ENCODE data around the gene UBTF.

UBTF gene

GRCh38 chr17:44262654-44263225 lies 43.3 kb upstream of the UBTF start:
- Histone ChIP-seq H3F3A (ENCODE audit: insufficient read depth, low read length) (no peaks in the 10 kb centered on the region), H4K20me1 (ENCODE audit: insufficient read depth, low read length) (no peaks in the 10 kb centered on the region), H3K4me1 (ENCODE audit: low read length) (no peaks in the 10 kb centered on the region), H3K27me3 (replicated peaks; ENCODE audit: insufficient read depth, low read length) (no peaks in the 10 kb centered on the region), H3K9ac (ENCODE audit: low read length) (no peak overlapping the region), H3K4me3 (ENCODE audit: low read length) (no peak overlapping the region), H3K36me3 (replicated peaks; ENCODE audit: insufficient read depth, low read length) (no peaks in the 10 kb centered on the region), H3K9me3 (replicated peaks; ENCODE audit: insufficient read depth, low read length) (no peaks in the 10 kb centered on the region), H3K4me2 (ENCODE audit: low read depth, low read length) (no peak overlapping the region), H2AFZ (ENCODE audit: low read length) (no peak overlapping the region), H3K27ac (ENCODE audit: low read length) (no peak overlapping the region), H3K79me2 (ENCODE audit: low read length) (no peaks in the 10 kb centered on the region), H3K9me2 (replicated peaks; ENCODE audit: insufficient read depth, low read length) (no peaks in the 10 kb centered on the region)
- TF ChIP-seq EZH2phosphoT487 (IDR thresholded peaks at IDR 0.05; ENCODE audit: low read length) (no peak), EZH2 (optimal IDR thresholded peaks at IDR 0.05; ENCODE audit: low read depth, low read length) (no peak)
- TF ChIP-seq, protein P1, sequence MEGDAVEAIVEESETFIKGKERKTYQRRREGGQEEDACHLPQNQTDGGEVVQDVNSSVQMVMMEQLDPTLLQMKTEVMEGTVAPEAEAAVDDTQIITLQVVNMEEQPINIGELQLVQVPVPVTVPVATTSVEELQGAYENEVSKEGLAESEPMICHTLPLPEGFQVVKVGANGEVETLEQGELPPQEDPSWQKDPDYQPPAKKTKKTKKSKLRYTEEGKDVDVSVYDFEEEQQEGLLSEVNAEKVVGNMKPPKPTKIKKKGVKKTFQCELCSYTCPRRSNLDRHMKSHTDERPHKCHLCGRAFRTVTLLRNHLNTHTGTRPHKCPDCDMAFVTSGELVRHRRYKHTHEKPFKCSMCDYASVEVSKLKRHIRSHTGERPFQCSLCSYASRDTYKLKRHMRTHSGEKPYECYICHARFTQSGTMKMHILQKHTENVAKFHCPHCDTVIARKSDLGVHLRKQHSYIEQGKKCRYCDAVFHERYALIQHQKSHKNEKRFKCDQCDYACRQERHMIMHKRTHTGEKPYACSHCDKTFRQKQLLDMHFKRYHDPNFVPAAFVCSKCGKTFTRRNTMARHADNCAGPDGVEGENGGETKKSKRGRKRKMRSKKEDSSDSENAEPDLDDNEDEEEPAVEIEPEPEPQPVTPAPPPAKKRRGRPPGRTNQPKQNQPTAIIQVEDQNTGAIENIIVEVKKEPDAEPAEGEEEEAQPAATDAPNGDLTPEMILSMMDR (IDR thresholded peaks at IDR 0.05; ENCODE audit: low read length), result no peak
- DNase-seq, result no peak

GRCh38 chr17:44260296-44260695 lies 40.8 kb upstream of the UBTF start:
- DNase-seq, result no peak
- no peak overlapping the region for H2AFZ ChIP-seq (ENCODE audit: low read length)
- no peak overlapping the region for H3K4me2 ChIP-seq (ENCODE audit: low read depth, low read length)
- no peaks in the 10 kb centered on the region for H3F3A ChIP-seq (ENCODE audit: insufficient read depth, low read length)
- H3K27ac ChIP-seq (ENCODE audit: low read length), result no peak overlapping the region
- peaks cover 8% of the 10 kb centered on the region for H3K27me3 ChIP-seq (replicated peaks; ENCODE audit: insufficient read depth, low read length)
- H3K4me3 ChIP-seq (ENCODE audit: low read length), result no peak overlapping the region
- H3K36me3 ChIP-seq (replicated peaks; ENCODE audit: insufficient read depth, low read length), result no peaks in the 10 kb centered on the region
- no peaks in the 10 kb centered on the region for H3K9me2 ChIP-seq (replicated peaks; ENCODE audit: insufficient read depth, low read length)
- no peaks in the 10 kb centered on the region for H3K9me3 ChIP-seq (replicated peaks; ENCODE audit: insufficient read depth, low read length)
- no peaks in the 10 kb centered on the region for H4K20me1 ChIP-seq (ENCODE audit: insufficient read depth, low read length)
- H3K79me2 ChIP-seq (ENCODE audit: low read length), result no peaks in the 10 kb centered on the region
- TF ChIP-seq, protein P1 (IDR thresholded peaks at IDR 0.05; ENCODE audit: low read length), result no peak
- no peak for TF ChIP-seq EZH2 (optimal IDR thresholded peaks at IDR 0.05; ENCODE audit: low read depth, low read length)
- no peak overlapping the region for H3K9ac ChIP-seq (ENCODE audit: low read length)
- H3K4me1 ChIP-seq (ENCODE audit: low read length), result no peaks in the 10 kb centered on the region

DNA sequence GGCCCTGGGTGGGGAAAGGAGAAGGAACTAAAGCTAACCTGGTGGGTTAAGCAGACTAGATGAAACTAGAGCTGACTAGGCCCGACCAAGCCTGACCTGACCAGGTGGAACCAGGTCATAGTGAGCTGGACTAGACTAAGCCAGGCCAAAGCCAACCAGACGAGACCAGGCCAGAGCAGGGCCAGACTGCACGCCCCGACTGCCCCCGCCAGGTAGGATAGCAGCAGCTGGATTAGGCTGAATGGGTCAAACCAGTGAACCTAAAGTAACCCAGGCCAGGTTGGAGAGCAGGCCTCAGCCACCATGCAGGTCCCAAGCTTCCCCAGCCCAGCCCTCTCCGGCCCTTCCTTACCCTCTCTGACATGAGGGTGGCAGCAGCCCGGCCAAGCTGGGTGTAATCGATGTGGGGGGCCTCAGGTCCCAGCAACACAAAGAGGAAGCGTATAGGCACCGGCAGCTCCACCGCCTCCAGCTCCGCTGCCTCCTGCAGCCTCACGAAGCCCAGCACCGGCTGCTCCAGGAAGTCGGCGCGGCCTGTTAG lies 39.4 kb upstream of the UBTF start:
- Histone ChIP-seq H3K9me3 (replicated peaks; ENCODE audit: insufficient read depth, low read length) (no peaks in the 10 kb centered on the region), H4K20me1 (ENCODE audit: insufficient read depth, low read length) (no peaks in the 10 kb centered on the region), H3K4me1 (ENCODE audit: low read length) (no peaks in the 10 kb centered on the region), H3K27ac (ENCODE audit: low read length) (no peak overlapping the region), H3K27me3 (replicated peaks; ENCODE audit: insufficient read depth, low read length) (peaks cover 22% of the 10 kb centered on the region), H3K9me2 (replicated peaks; ENCODE audit: insufficient read depth, low read length) (no peaks in the 10 kb centered on the region), H3K79me2 (ENCODE audit: low read length) (no peaks in the 10 kb centered on the region), H3K36me3 (replicated peaks; ENCODE audit: insufficient read depth, low read length) (no peaks in the 10 kb centered on the region), H3K4me3 (ENCODE audit: low read length) (no peak overlapping the region), H3K4me2 (ENCODE audit: low read depth, low read length) (no peak overlapping the region), H3K9ac (ENCODE audit: low read length) (no peak overlapping the region), H2AFZ (ENCODE audit: low read length) (no peak overlapping the region), H3F3A (ENCODE audit: insufficient read depth, low read length) (no peaks in the 10 kb centered on the region)
- no peak for DNase-seq
- no peak for TF ChIP-seq EZH2 (optimal IDR thresholded peaks at IDR 0.05; ENCODE audit: low read depth, low read length)
- TF ChIP-seq, protein P1 (IDR thresholded peaks at IDR 0.05; ENCODE audit: low read length), result no peak
- no peak for TF ChIP-seq EZH2phosphoT487 (IDR thresholded peaks at IDR 0.05; ENCODE audit: low read length)

Measured in MM.1S (cell line).